GM18873 (cell line): Measurements from ENCODE around the gene PSEN2.
"Not testable (repeated sequence)": the region's sequence is repeated elsewhere in the genome, so short reads cannot be mapped to it uniquely, and the experiment has no call there.

ENCODE experiments used
- ATAC-seq: cut with Tn5 transposase; IDR thresholded peaks from one replicate; pipeline ENCODE4 v1.9.1; 2021; ENCODE audit warnings: mild to moderate bottlenecking, moderate library complexity, moderate number of reproducible peaks; ENCODE audit not compliant: unreplicated experiment, low FRiP score

Gene PSEN2

GRCh38 chr1:226908913-226909312 lies 38.5 kb downstream of the PSEN2 start:
- ATAC-seq: no peak

GRCh38 chr1:226912587-226913176 lies 42.3 kb downstream of the PSEN2 start:
- ATAC-seq: no peak

DNA sequence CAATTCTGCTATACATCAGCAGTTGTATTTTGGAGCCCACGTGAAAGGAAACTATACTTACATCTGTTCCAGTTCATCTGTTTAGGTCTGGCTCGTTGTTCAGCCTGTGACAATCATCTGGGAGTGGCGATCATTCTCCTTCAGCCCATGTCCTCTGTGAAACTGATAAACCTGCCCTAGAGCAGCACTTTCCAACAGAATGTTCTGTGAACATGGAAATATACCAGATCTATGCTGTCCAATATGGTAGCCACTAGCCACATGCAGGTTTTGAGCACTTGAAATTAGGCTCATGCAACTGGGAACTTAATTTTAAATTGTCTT lies 45.2 kb downstream of the PSEN2 start:
- no peak for ATAC-seq

GRCh38 chr1:226916497-226916896 lies 46.1 kb downstream of the PSEN2 start:
- ATAC-seq: no peak

DNA sequence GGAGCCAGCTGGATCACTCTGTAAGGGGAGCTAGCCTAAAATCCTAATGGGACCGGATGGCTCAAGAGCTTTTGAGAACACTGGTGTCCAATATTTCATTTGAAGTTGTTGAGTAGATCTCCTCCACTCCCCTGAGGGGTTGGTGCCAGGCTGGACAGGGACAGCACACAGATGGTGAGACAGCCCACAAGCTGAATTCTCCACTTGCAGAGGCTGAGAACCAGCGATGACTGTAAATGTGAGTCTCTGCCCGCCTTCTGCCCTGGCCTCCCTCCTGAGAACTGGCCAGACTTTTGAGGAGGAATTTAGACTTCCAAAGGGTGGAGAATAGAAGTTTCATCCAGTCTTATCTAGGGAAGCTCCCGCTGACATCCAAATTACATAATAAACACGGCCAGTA lies 49.2 kb downstream of the PSEN2 start:
- ATAC-seq: no peak

DNA sequence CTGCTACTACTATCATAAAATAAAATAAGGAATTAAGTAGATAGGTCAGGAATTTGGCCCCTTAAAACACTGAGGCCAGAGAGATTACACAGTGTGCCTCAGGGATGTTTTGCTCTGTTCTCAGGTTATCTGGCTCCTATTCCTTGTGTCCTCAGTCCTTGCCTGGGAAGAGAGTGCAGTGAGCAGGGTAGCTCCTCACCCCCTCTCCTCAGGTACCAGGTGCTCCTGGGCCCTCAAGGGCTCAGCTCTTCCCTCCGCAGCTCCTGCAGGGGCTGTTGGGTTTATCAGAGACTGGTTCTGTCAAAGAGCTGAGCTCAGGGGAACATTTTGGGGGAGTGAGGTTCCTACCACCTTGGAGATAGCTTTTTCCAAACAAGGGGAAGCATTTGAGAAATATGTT lies 49.6 kb downstream of the PSEN2 start:
- no peak for ATAC-seq

DNA sequence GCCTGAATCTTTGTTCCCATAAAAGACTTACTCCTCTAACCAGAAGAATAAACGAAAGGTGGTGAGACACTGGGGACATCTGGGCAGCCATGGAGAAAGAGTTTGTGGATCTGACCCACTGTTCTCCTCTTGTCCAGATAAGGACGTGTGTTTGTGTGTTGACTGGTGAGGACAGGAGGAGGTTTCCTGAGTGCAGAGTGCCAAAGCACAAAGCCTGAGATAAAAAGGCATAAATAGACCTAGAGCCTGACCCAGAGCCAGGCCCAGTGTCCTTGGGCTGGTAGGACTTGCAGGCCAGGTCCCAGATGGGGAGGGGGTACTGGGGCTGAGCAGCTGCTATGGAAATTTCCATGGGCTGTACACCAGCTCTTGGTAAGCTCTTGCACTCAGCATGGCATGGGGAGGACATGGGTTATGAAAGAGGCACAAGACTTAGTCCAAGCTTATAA lies 50.1 kb downstream of the PSEN2 start:
- ATAC-seq: no peak

GRCh38 chr1:226921504-226921903 lies 51.1 kb downstream of the PSEN2 start:
- ATAC-seq: no peak

- not testable (repeated sequence) for ATAC-seq
Measured at GRCh38 chr1:226929260-226930111, 59.1 kb downstream of the PSEN2 start.

DNA sequence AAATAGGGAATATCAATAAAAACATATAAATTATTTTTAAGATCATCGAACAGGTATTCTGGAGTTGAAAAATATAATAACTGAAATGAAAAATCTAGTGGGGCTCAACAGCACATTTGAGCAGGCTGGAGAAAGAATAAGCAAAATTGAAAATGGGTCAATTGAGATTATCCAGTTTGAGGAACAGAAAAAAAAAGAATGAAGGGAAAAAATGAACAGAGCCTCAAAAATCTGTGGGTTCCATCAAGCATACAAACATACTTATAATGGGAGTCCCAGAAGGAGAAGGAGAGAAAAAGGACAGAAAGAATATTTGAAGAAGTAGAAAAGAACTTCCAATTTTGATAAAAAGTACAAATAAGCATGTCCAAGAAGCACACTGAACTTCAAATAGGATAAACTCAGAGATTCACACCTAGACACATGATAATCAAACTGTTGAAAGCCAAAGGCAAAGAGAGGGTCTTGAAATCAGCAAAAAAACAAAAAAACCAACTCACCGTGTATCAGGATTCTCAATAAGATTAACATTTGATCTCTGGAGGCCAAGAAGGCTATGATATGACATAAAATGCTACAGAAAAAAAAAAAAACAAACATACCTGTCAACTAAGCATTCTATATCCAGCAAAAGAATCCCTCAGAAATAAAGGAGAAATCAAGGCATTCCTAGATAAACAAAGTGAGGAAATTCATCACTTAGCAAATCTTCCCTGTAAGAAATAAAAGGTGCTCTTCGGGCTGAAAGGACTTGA lies 64.2 kb downstream of the PSEN2 start:
- ATAC-seq: no peak

DNA sequence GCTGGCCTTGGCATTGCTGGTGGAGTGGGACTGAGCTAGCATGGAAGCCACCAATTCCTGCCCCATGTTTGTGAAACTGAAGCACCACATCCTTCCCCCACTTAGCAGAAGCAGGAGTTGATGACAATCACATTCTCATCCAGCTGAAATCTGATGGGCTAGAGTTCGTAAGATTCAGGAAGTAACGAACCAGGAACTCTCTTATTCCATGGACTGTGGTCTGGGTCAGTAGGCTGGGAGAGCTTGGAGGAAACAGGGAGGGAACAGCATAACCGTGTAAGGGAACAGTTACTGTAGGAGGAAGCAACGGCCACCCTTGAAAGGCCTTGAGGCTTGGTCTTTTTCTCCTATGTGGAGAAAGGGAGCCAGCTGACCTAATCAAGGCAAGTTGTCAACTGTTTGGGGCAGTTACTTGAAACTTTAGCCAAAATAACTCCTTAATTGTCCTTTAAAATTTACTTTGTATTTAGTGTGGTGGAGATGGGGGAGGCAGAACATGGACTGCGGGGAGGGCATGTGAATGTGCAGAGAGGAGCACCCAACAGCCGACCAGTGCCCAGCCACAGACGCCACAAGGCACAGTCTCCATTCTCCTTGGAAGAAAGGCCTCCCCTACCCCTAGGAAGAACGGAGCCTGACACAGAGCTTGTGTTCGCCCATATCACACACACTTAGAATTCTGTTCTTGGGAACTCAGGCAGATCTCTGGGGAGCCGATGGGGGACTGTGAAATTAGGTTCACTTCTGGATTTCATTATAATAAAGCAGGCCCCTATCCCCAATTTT lies 67.7 kb downstream of the PSEN2 start:
- no peak for ATAC-seq

DNA sequence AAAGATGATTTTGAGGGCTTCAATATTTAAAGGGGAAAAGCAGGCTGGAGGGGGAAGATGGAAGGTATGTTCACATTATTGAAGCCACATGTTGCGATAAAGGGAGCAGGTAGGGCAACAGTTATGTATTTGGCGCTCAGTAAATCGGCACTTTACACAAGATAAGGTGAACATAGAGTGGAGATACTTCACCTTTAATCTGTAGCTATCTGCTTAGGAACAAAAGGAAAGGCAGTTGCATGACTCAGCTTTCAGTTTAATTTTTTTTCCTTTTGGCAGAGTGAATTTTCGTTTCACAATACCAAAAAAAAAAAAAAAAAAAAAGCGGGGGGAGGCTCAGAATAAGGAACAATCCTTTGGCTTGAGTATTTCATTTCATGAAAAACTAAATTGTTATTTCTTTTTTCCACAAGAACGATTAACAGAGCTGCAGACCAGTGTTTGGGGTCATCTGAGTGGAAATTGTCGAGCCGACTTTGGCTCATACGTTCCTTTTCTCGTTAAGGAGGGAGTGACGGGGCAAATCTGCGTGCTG lies 68.6 kb downstream of the PSEN2 start:
- ATAC-seq: no peak

- peak; percentile 23 for ATAC-seq
Measured at GRCh38 chr1:226939438-226940028, 69.1 kb downstream of the PSEN2 start.

GRCh38 chr1:226940029-226940805 lies 69.8 kb downstream of the PSEN2 start, which contains the start of gene COQ8A:
TSS of gene COQ8A (plus strand) at chr1:226940294. CDS start at chr1:226961386, 21,092 bp downstream.
- ATAC-seq: peak; percentile 96

- no peak for ATAC-seq
Measured at GRCh38 chr1:226940806-226941067, 70.3 kb downstream of the PSEN2 start.

- ATAC-seq: no peak
Measured at GRCh38 chr1:226942392-226942791, 72.0 kb downstream of the PSEN2 start.

- no peak for ATAC-seq
Measured at GRCh38 chr1:226943156-226943555, 72.7 kb downstream of the PSEN2 start.

DNA sequence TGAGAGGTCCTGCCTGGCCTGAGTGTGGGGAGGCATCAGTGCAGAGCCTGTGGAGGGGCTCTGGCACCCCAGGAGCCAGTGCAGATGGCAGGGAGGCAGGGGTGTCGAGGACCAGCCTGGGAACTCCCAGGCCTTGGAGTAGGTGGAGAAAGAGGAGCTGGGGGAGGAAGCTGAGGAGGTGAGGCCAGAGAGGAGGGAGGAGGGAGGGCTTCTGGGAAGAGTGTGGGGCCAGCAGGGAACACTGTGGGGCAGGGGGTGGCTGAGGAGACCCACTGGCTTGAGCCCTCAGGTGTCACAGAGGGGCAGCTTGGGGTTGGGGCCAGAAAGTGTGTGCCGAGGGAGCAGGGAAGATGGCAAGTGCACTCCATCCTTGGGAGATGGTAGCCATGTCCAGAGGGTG lies 73.5 kb downstream of the PSEN2 start:
- no peak for ATAC-seq

DNA sequence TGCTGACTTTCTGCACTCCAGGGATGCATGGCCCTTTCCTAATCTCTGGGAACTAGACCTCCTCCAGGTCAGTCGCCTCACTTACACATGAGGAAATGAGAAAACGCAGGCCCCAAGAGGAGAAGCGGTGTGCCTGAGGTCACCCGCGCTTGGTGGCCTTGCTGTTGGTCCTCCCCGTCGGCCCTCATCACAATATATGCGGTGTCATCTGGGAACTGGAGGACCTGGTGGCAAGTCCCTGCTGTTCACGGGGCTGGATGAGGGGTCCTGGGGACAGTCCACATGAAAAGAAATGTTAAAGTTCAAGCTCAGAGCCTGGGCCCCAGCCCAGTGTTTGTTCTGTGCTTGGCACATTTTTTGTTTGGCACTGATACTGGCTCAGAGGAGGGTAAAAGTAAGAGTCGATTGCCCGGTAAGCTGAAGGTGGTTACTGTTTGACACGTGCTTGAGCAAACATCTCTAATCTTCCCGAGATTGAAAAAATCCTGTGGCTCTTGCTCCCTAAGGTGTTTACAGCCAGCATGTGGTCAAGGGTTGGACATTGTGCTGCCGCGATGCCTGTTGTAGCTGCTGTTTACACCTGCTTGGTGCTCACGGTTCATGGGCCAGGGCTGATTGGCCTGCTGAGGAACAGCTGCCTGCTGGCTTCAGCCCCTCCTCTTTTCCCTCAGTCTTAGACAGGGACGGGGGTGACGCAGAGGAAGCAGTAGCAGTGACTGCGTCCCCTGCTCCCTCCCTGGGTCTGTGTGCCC lies 74.9 kb downstream of the PSEN2 start:
- no peak for ATAC-seq
